Endothelial cell of umbilical vein (primary cell): Measurements from ENCODE around the gene ZNF460.

Source experiments
- EZH2 ChIP-seq: IDR thresholded peaks from 2 replicates; pipeline ENCODE4 v1.6.1; 2012; ENCODE audit warnings: borderline replicate concordance, low read depth, mild to moderate bottlenecking, moderate library complexity, low read length, inconsistent platforms; ENCODE audit not compliant: severe bottlenecking
- MAX ChIP-seq: IDR thresholded peaks from 2 replicates; pipeline ENCODE4 v1.6.1; 2011; ENCODE audit not compliant: insufficient read depth, insufficient read length
- MYC ChIP-seq: IDR thresholded peaks from one replicate; pipeline ENCODE4 v1.6.1; 2011; ENCODE audit warnings: mild to moderate bottlenecking, low read depth, low read length
- POLR2A ChIP-seq: IDR thresholded peaks from 2 replicates; pipeline ENCODE4 v1.6.1; 2012; ENCODE audit warnings: low read depth, mild to moderate bottlenecking, control low read depth, low read length
- POLR2AphosphoS5 ChIP-seq: IDR thresholded peaks from 2 replicates; pipeline ENCODE4 v1.6.1; 2012; ENCODE audit warnings: low read depth, mild to moderate bottlenecking, control low read depth, low read length, moderate library complexity; ENCODE audit not compliant: insufficient read depth
- TF ChIP-seq, protein P1 (sequence below), 2 donors: IDR thresholded peaks; 1 replicate in 1 of 2; 2 replicates in 1 of 2; pipeline ENCODE4 v1.5.1; 2011; ENCODE audit warnings: low read length in 2 of 2, mild to moderate bottlenecking in 2 of 2, moderate library complexity in 2 of 2, control low read depth in 1 of 2, inconsistent platforms in 1 of 2, low read depth in 1 of 2; ENCODE audit not compliant: insufficient read depth in 1 of 2; ENCODE audit errors: extremely low read depth in 1 of 2

- TF ChIP-seq, protein P1, sequence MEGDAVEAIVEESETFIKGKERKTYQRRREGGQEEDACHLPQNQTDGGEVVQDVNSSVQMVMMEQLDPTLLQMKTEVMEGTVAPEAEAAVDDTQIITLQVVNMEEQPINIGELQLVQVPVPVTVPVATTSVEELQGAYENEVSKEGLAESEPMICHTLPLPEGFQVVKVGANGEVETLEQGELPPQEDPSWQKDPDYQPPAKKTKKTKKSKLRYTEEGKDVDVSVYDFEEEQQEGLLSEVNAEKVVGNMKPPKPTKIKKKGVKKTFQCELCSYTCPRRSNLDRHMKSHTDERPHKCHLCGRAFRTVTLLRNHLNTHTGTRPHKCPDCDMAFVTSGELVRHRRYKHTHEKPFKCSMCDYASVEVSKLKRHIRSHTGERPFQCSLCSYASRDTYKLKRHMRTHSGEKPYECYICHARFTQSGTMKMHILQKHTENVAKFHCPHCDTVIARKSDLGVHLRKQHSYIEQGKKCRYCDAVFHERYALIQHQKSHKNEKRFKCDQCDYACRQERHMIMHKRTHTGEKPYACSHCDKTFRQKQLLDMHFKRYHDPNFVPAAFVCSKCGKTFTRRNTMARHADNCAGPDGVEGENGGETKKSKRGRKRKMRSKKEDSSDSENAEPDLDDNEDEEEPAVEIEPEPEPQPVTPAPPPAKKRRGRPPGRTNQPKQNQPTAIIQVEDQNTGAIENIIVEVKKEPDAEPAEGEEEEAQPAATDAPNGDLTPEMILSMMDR (IDR thresholded peaks at IDR 0.05; ENCODE audit: extremely low read depth in 1 of 2, insufficient read depth in 1 of 2, low read depth in 1 of 2, low read length in 2 of 2): no peak
- TF ChIP-seq MYC (no peak), MAX (no peak), POLR2A (no peak), EZH2 (no peak), POLR2AphosphoS5 (no peak)
Observed at GRCh38 chr19:57276430-57276829, 3.9 kb upstream of the ZNF460 start.
